ENCODE measurements around the gene MROH7. TPM values are rescaled to one million over a fixed set of nuclear protein-coding genes. Genes with fewer than 3 reads are reported as not detected.
"Not testable (repeated sequence)": the region's sequence is repeated elsewhere in the genome, so short reads cannot be mapped to it uniquely, and the experiment has no call there.

The MROH7 gene
- total and polyA plus RNA-seq, 4 donors, result 0.21 to 3.4 (median 1.9) TPM

DNA sequence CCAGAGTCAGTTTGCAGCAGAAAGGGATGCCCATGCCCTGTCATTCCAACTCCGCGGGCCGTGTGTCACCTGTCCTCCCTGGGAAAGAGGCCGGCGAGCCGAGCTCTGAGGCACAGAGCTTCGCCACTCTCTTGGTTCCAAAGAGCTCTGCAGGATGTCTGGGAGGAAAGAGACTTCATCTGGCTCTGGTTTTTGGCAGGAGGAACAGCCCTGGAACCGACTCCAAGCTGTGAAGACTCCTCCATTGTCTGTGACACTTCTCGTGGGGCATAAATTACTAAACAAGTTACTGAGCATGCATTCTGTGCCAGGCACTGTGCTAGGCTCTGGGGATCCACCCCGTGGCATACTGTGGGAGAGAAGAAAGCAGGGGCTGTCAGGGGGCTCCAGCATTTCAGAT, 14.4 kb upstream of the MROH7 start:
- peaks cover 0 to 2% (median 0%) of the 10 kb centered on the region in 4 donors for H3K9me3 ChIP-seq (ENCODE audit: control insufficient read depth in 4 of 4, insufficient read depth in 3 of 4, low read length in 3 of 4)
- no peak overlapping the region for H3K27ac ChIP-seq (ENCODE audit: low read depth in 1 of 2, low read length in 1 of 2)
- WGBS, 2 donors, result 78 to 94% methylated on average over 9 to 10 of the region's 10 CpGs
- H3K4me1 ChIP-seq (ENCODE audit: control insufficient read depth in 5 of 5, insufficient read depth in 5 of 5, low read length in 5 of 5), result no peaks in the 10 kb centered on the region
- no peaks in the 10 kb centered on the region for H3K27me3 ChIP-seq (ENCODE audit: control insufficient read depth in 3 of 3, insufficient read depth in 3 of 3, low read length in 2 of 3)
- TF ChIP-seq, protein P1, sequence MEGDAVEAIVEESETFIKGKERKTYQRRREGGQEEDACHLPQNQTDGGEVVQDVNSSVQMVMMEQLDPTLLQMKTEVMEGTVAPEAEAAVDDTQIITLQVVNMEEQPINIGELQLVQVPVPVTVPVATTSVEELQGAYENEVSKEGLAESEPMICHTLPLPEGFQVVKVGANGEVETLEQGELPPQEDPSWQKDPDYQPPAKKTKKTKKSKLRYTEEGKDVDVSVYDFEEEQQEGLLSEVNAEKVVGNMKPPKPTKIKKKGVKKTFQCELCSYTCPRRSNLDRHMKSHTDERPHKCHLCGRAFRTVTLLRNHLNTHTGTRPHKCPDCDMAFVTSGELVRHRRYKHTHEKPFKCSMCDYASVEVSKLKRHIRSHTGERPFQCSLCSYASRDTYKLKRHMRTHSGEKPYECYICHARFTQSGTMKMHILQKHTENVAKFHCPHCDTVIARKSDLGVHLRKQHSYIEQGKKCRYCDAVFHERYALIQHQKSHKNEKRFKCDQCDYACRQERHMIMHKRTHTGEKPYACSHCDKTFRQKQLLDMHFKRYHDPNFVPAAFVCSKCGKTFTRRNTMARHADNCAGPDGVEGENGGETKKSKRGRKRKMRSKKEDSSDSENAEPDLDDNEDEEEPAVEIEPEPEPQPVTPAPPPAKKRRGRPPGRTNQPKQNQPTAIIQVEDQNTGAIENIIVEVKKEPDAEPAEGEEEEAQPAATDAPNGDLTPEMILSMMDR (IDR thresholded peaks at IDR 0.05; ENCODE audit: control extremely low read depth, extremely low read depth), result no peak
- ATAC-seq (ENCODE audit: insufficient read depth, low FRiP score) (no peak), DNase-seq (no peak)
- H3K4me3 ChIP-seq, result no peak overlapping the region
- no peak overlapping the region for H3K9ac ChIP-seq (ENCODE audit: insufficient read depth in 1 of 2, low read length in 2 of 2)
- no peaks in the 10 kb centered on the region for H3K36me3 ChIP-seq (ENCODE audit: control insufficient read depth in 4 of 4, insufficient read depth in 4 of 4, low read length in 4 of 4)

DNA sequence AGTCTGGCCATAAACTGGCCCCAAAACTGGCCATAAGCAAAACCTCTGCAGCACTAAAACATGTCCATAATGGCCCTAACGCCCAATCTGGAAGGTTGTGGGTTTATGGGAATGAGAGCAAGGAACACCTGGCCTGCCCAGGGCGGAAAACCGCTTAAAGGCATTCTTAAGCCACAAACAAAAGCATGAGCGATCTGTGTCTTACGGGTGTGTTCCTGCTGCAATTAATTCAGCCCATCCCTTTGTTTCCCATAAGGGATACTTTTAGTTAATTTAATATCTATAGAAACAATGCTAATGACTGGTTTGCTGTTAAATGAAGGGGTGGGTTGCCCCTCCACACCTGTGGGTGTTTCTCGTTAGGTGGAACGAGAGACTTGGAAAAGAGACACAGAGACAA, 5.8 kb upstream of the MROH7 start:
- WGBS, 2 donors, result 92 to 94% methylated on average over 7 of the region's 7 CpGs
- H3K27me3 ChIP-seq (ENCODE audit: control insufficient read depth in 3 of 3, insufficient read depth in 3 of 3, low read length in 2 of 3); ATAC-seq (ENCODE audit: insufficient read depth, low FRiP score); H3K4me1 ChIP-seq (ENCODE audit: control insufficient read depth in 5 of 5, insufficient read depth in 5 of 5, low read length in 5 of 5); H3K9ac ChIP-seq (ENCODE audit: insufficient read depth in 1 of 2, low read length in 2 of 2); H3K9me3 ChIP-seq (ENCODE audit: control insufficient read depth in 4 of 4, insufficient read depth in 3 of 4, low read length in 3 of 4); H3K27ac ChIP-seq (ENCODE audit: low read depth in 1 of 2, low read length in 1 of 2); DNase-seq; H3K4me3 ChIP-seq; H3K36me3 ChIP-seq (ENCODE audit: control insufficient read depth in 4 of 4, insufficient read depth in 4 of 4, low read length in 4 of 4): not testable (repeated sequence)

DNA sequence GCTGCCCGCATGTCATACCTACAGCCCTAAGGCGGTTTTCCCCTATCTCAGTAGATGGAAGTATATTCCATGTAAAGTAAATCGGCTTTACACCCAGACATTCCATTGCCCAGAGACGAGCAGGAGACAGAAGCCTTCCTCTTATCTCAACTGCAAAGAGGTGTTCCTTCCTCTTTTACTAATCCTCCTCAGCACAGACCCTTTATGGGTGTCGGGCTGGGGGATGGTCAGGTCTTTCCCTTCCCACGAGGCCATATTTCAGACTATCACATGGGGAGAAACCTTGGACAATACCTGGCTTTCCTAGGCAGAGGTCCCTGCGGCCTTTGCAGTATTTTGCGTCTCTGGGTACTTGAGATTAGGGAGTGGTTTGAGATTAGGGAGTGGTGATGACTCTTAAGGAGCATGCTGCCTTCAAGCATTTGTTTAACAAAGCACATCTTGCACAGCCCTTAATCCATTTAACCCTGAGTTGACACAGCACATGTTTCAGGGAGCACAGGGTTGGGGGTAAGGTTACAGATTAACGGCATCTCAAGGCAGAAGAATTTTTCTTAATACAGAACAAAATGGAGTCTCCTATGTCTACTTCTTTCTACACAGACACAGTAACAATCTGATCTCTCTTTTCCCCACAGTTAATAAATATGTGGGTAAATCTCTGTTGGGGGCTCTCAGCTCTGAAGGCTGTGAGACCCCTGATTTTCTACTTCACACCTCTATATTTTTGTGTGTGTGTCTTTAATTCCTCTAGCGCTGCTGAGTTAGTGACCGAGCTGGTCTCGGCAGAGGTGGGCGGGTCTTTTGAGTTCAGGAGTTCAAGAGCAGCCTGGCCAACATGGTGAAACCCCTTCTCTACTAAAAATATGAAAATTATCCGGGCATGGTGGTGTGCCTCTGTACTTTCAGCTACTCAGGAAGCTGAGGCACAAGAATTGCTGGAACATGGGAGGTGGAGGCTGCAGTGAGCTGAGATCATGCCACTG, 4.8 kb upstream of the MROH7 start:
- not testable (repeated sequence) for H3K4me3 ChIP-seq; H3K4me1 ChIP-seq (ENCODE audit: control insufficient read depth in 5 of 5, insufficient read depth in 5 of 5, low read length in 5 of 5); ATAC-seq (ENCODE audit: insufficient read depth, low FRiP score); H3K36me3 ChIP-seq (ENCODE audit: control insufficient read depth in 4 of 4, insufficient read depth in 4 of 4, low read length in 4 of 4); H3K27ac ChIP-seq (ENCODE audit: low read depth in 1 of 2, low read length in 1 of 2); H3K27me3 ChIP-seq (ENCODE audit: control insufficient read depth in 3 of 3, insufficient read depth in 3 of 3, low read length in 2 of 3); H3K9me3 ChIP-seq (ENCODE audit: control insufficient read depth in 4 of 4, insufficient read depth in 3 of 4, low read length in 3 of 4); H3K9ac ChIP-seq (ENCODE audit: insufficient read depth in 1 of 2, low read length in 2 of 2)
- WGBS, 2 donors, result 46 to 64% methylated on average over 14 of the region's 14 CpGs
- peak in 1 of 3 donors; percentile 15 for DNase-seq

DNA sequence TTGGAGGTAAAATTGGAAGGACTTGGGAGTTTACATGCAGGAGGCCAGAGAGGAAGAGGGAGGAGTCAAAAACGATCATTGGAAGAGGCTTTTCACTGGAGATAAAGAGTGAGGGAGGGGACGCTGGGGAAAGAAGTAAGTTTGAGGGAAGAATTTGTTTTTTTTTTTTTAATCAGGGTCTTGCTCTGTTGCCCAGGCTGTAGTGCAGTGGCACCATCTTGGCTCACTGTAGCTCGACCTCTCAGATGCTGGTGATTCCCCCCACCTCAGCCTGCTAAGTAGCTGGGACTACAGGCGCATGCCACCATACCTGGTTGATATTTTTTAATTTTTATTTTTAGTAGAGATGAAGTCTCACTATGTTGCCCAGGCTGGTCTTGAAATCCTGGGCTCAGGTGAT, 1.2 kb upstream of the MROH7 start:
- no peak overlapping the region for H3K9ac ChIP-seq (ENCODE audit: insufficient read depth in 1 of 2, low read length in 2 of 2)
- TF ChIP-seq, protein P1 (IDR thresholded peaks at IDR 0.05; ENCODE audit: control extremely low read depth, extremely low read depth), result no peak
- DNase-seq, result no peak
- H3K4me1 ChIP-seq (ENCODE audit: control insufficient read depth in 5 of 5, insufficient read depth in 5 of 5, low read length in 5 of 5), result no peaks in the 10 kb centered on the region
- WGBS, 2 donors, result 59 to 66% methylated on average over 4 of the region's 4 CpGs
- H3K27ac ChIP-seq (ENCODE audit: low read depth in 1 of 2, low read length in 1 of 2), result no peak overlapping the region
- H3K36me3 ChIP-seq (ENCODE audit: control insufficient read depth in 4 of 4, insufficient read depth in 4 of 4, low read length in 4 of 4), result no peaks in the 10 kb centered on the region
- H3K9me3 ChIP-seq (ENCODE audit: control insufficient read depth in 4 of 4, insufficient read depth in 3 of 4, low read length in 3 of 4), result peaks cover 0 to 14% (median 3%) of the 10 kb centered on the region in 4 donors
- no peaks in the 10 kb centered on the region for H3K27me3 ChIP-seq (ENCODE audit: control insufficient read depth in 3 of 3, insufficient read depth in 3 of 3, low read length in 2 of 3)
- no peak for ATAC-seq (ENCODE audit: insufficient read depth, low FRiP score)
- H3K4me3 ChIP-seq, result no peak overlapping the region
